A549 (cell line): Measurements from ENCODE around the gene DPAGT1.

Source experiments
- CBX2 ChIP-seq: fragments of 200-600 bp; sonication (generic); IDR thresholded peaks from 2 replicates; pipeline ENCODE4 v1.6.1; 2016; ENCODE audit warnings: low read depth, mild to moderate bottlenecking, borderline replicate concordance
- EHF ChIP-seq: fragments of 250-450 bp; sonication (Bioruptor Pico); IDR thresholded peaks from 2 replicates; pipeline ENCODE4 v1.5.0; 2020; ENCODE audit warnings: mild to moderate bottlenecking
- EHMT2 ChIP-seq: fragments of 200-600 bp; sonication (generic); IDR thresholded peaks from 2 replicates; pipeline ENCODE4 v1.6.1; 2016; ENCODE audit warnings: antibody characterized with exemption, low read depth, mild to moderate bottlenecking, moderate library complexity
- MAZ ChIP-seq: fragments of 150-350 bp; IDR thresholded peaks from 2 replicates; pipeline ENCODE4 v1.6.1; 2014; ENCODE audit warnings: antibody characterized with exemption, low read depth, low read length, borderline replicate concordance
- MYC ChIP-seq: IDR thresholded peaks from 2 replicates; pipeline ENCODE4 v1.6.1; 2012; ENCODE audit warnings: mild to moderate bottlenecking, inconsistent platforms, low read length, improper control_type of control experiment, borderline replicate concordance
- POLR2A ChIP-seq: IDR thresholded peaks from 2 replicates; pipeline ENCODE4 v1.6.1; 2012; ENCODE audit warnings: mild to moderate bottlenecking, low read length
- POLR2AphosphoS2 ChIP-seq: conservative IDR thresholded peaks from 2 replicates; pipeline ENCODE4 v1.6.1; 2012; ENCODE audit warnings: low read length, improper control_type of control experiment, inconsistent platforms
- RAD21 ChIP-seq, 2 experiments: fragments of >200 bp in 1 of 2; sonication (Bioruptor Twin) in 1 of 2; formaldehyde crosslinking in 1 of 2; IDR thresholded peaks in 1 of 2; conservative IDR thresholded peaks in 1 of 2; 2 replicates in 1 of 2; 3 replicates in 1 of 2; pipeline ENCODE4 v1.6.1; 2012 to 2018; ENCODE audit warnings: inconsistent platforms in 1 of 2
- RNF2 ChIP-seq: fragments of 200-600 bp; sonication (generic); IDR thresholded peaks from 2 replicates; pipeline ENCODE4 v1.6.1; 2016; ENCODE audit warnings: low read depth, mild to moderate bottlenecking, antibody characterized with exemption, moderate library complexity, borderline replicate concordance
- TP53 ChIP-seq: fragments of 250-450 bp; sonication (Bioruptor Pico); IDR thresholded peaks from 2 replicates; pipeline ENCODE4 v1.5.0; 2021; ENCODE audit warnings: mild to moderate bottlenecking, moderate library complexity
- TF ChIP-seq, protein P1 (sequence below): fragments of >200 bp; sonication (Bioruptor Twin); formaldehyde crosslinking; IDR thresholded peaks from 3 replicates; pipeline ENCODE4 v1.5.1; 2016
- TF ChIP-seq, protein P2 (sequence below): IDR thresholded peaks from 2 replicates; pipeline ENCODE4 v1.6.1; 2012
- TF ChIP-seq, protein P3 (sequence below): fragments of 150-350 bp; IDR thresholded peaks from 2 replicates; pipeline ENCODE4 v1.6.1; 2014; ENCODE audit warnings: low read depth, mild to moderate bottlenecking, low read length
- TF ChIP-seq, protein P4 (sequence below): fragments of 450-650 bp; IDR thresholded peaks from 2 replicates; pipeline ENCODE4 v1.6.1; 2014; ENCODE audit warnings: antibody characterized with exemption

DNA sequence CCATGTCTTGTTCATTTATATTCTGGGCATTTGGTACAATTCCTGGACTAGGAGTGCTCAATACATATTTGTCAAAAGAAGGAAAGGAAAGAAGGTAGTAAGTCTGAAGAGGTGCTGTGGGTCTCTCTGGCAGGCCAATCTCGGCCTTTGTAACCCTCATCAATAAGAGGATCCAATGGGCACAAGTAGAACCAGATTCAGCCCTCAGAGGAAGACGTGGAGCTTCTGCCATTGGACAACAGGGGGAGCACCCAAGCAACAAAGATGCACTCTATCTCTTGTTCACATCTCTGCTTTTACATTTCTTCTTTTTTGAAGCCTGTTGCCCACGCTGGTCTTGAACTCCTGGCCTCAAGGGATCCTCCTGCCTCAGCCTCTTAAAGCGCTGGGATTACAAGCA, 36.3 kb downstream of the DPAGT1 start:
- TF ChIP-seq, protein P1, sequence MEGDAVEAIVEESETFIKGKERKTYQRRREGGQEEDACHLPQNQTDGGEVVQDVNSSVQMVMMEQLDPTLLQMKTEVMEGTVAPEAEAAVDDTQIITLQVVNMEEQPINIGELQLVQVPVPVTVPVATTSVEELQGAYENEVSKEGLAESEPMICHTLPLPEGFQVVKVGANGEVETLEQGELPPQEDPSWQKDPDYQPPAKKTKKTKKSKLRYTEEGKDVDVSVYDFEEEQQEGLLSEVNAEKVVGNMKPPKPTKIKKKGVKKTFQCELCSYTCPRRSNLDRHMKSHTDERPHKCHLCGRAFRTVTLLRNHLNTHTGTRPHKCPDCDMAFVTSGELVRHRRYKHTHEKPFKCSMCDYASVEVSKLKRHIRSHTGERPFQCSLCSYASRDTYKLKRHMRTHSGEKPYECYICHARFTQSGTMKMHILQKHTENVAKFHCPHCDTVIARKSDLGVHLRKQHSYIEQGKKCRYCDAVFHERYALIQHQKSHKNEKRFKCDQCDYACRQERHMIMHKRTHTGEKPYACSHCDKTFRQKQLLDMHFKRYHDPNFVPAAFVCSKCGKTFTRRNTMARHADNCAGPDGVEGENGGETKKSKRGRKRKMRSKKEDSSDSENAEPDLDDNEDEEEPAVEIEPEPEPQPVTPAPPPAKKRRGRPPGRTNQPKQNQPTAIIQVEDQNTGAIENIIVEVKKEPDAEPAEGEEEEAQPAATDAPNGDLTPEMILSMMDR = peak; percentile 29; the same call in 2 of the 3 replicates
- TF ChIP-seq POLR2A (no peak), MAZ (no peak), POLR2AphosphoS2 (no peak), EHMT2 (no peak), MYC (no peak), EHF (CRISPR knock-in tag) (no peak), CBX2 (no peak), RNF2 (no peak), RAD21 (conservative IDR thresholded peaks at IDR 0.05 in 1 of 2, IDR thresholded peaks at IDR 0.05 in 1 of 2) (peak in 1 of 2 experiments; percentile 29; a peak in 1 of 5 replicates), TP53 (CRISPR knock-in tag) (no peak)
- TF ChIP-seq, protein P2, sequence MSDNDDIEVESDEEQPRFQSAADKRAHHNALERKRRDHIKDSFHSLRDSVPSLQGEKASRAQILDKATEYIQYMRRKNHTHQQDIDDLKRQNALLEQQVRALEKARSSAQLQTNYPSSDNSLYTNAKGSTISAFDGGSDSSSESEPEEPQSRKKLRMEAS = no peak
- TF ChIP-seq, protein P3, sequence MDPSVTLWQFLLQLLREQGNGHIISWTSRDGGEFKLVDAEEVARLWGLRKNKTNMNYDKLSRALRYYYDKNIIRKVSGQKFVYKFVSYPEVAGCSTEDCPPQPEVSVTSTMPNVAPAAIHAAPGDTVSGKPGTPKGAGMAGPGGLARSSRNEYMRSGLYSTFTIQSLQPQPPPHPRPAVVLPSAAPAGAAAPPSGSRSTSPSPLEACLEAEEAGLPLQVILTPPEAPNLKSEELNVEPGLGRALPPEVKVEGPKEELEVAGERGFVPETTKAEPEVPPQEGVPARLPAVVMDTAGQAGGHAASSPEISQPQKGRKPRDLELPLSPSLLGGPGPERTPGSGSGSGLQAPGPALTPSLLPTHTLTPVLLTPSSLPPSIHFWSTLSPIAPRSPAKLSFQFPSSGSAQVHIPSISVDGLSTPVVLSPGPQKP = no peak
- TF ChIP-seq, protein P4, sequence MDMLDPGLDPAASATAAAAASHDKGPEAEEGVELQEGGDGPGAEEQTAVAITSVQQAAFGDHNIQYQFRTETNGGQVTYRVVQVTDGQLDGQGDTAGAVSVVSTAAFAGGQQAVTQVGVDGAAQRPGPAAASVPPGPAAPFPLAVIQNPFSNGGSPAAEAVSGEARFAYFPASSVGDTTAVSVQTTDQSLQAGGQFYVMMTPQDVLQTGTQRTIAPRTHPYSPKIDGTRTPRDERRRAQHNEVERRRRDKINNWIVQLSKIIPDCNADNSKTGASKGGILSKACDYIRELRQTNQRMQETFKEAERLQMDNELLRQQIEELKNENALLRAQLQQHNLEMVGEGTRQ = no peak
